ENCODE results near the gene C22orf39.
"Not testable (repeated sequence)": the region's sequence is repeated elsewhere in the genome, so short reads cannot be mapped to it uniquely, and the experiment has no call there.

Gene C22orf39

GRCh38 chr22:19453718-19454117 lies 6.2 kb upstream of the C22orf39 start:
- DNase-seq (ENCODE audit: low spot score), result no peak

GRCh38 chr22:19451570-19451969 lies 4.1 kb upstream of the C22orf39 start:
- DNase-seq (ENCODE audit: low spot score), result no peak

- no peak for DNase-seq (ENCODE audit: low spot score)
These were observed 3.1 kb upstream of the C22orf39 start for GRCh38 chr22:19450363-19451175.

GRCh38 chr22:19449422-19449767 lies 1.9 kb upstream of the C22orf39 start:
- no peak for DNase-seq (ENCODE audit: low spot score)

- no peak for DNase-seq (ENCODE audit: low spot score)
These were observed 1.4 kb upstream of the C22orf39 start for GRCh38 chr22:19448739-19449421.

GRCh38 chr22:19448076-19448607 lies 631 bp upstream of the C22orf39 start:
- DNase-seq (ENCODE audit: low spot score), result peak; percentile 45

- no peak for DNase-seq (ENCODE audit: low spot score)
These were observed 745 bp downstream of the C22orf39 start for GRCh38 chr22:19446603-19447329.

- not testable (repeated sequence) for DNase-seq (ENCODE audit: low spot score)
These were observed 2.1 kb downstream of the C22orf39 start for GRCh38 chr22:19445279-19445982.

- no peak for DNase-seq (ENCODE audit: low spot score)
These were observed 3.8 kb downstream of the C22orf39 start for GRCh38 chr22:19443544-19444211.

GRCh38 chr22:19442166-19442565 lies 5.3 kb downstream of the C22orf39 start:
- DNase-seq (ENCODE audit: low spot score), result no peak

- DNase-seq (ENCODE audit: low spot score), result no peak
These were observed 6.9 kb downstream of the C22orf39 start for GRCh38 chr22:19440411-19441195.

GRCh38 chr22:19438298-19438697 lies 9.2 kb downstream of the C22orf39 start:
- DNase-seq (ENCODE audit: low spot score), result no peak

GRCh38 chr22:19436444-19437161 lies 10.9 kb downstream of the C22orf39 start:
- not testable (repeated sequence) for DNase-seq (ENCODE audit: low spot score)

- DNase-seq (ENCODE audit: low spot score), result no peak
These were observed 12.5 kb downstream of the C22orf39 start for GRCh38 chr22:19434829-19435580.

- DNase-seq (ENCODE audit: low spot score), result no peak
These were observed 13.1 kb downstream of the C22orf39 start for GRCh38 chr22:19434401-19434800.

GRCh38 chr22:19432133-19432851 lies 15.2 kb downstream of the C22orf39 start, which contains the start of gene MRPL40:
Gene MRPL40, plus strand, starts transcription at chr22:19432545. Its CDS starts 10 bp downstream, at chr22:19432555.
- peak; percentile 98 for DNase-seq (ENCODE audit: low spot score)

- DNase-seq (ENCODE audit: low spot score), result peak; percentile 77
These were observed 15.8 kb downstream of the C22orf39 start, which contains the start of gene HIRA for GRCh38 chr22:19431649-19432132. Gene HIRA, minus strand, starts transcription at chr22:19431733. Its CDS starts 257 bp downstream, at chr22:19431476.
